Measurements from ENCODE around the gene MIDN. TPM values are rescaled to one million over a fixed set of nuclear protein-coding genes. Genes with fewer than 3 reads are reported as not detected.

Gene MIDN
- total RNA-seq, 4 donors from 2014 or later: 8.0 to 43.1 (median 12.2) TPM

GRCh38 chr19:1270213-1270853, 21.9 kb downstream of the MIDN start:
- TF ChIP-seq CTCF (IDR thresholded peaks at IDR 0.05; ENCODE audit: low read depth): no peak

- TF ChIP-seq CTCF (IDR thresholded peaks at IDR 0.05; ENCODE audit: low read depth): no peak
Measured at GRCh38 chr19:1270854-1271527, 22.6 kb downstream of the MIDN start.

- TF ChIP-seq CTCF (IDR thresholded peaks at IDR 0.05; ENCODE audit: low read depth): no peak
Measured at GRCh38 chr19:1271528-1272422, 23.4 kb downstream of the MIDN start.

GRCh38 chr19:1272423-1273262, 24.3 kb downstream of the MIDN start:
- TF ChIP-seq CTCF (IDR thresholded peaks at IDR 0.05; ENCODE audit: low read depth): no peak

GRCh38 chr19:1273263-1274041, 25.1 kb downstream of the MIDN start:
- no peak for TF ChIP-seq CTCF (IDR thresholded peaks at IDR 0.05; ENCODE audit: low read depth)

GRCh38 chr19:1274081-1274851, 25.9 kb downstream of the MIDN start:
- no peak for TF ChIP-seq CTCF (IDR thresholded peaks at IDR 0.05; ENCODE audit: low read depth)
